NCI-H1092 treated with DMSO at 0.1 percent for 48 hours (cell line): Measurements from ENCODE around the gene TUT1.

Experiments
- DNase-seq: peaks from one replicate; lab custom pipeline; 2025; lab: John Stamatoyannopoulos, UW

Gene TUT1

GRCh38 chr11:62542111-62542745, 49.1 kb downstream of the TUT1 start:
- DNase-seq, result no peak

DNA sequence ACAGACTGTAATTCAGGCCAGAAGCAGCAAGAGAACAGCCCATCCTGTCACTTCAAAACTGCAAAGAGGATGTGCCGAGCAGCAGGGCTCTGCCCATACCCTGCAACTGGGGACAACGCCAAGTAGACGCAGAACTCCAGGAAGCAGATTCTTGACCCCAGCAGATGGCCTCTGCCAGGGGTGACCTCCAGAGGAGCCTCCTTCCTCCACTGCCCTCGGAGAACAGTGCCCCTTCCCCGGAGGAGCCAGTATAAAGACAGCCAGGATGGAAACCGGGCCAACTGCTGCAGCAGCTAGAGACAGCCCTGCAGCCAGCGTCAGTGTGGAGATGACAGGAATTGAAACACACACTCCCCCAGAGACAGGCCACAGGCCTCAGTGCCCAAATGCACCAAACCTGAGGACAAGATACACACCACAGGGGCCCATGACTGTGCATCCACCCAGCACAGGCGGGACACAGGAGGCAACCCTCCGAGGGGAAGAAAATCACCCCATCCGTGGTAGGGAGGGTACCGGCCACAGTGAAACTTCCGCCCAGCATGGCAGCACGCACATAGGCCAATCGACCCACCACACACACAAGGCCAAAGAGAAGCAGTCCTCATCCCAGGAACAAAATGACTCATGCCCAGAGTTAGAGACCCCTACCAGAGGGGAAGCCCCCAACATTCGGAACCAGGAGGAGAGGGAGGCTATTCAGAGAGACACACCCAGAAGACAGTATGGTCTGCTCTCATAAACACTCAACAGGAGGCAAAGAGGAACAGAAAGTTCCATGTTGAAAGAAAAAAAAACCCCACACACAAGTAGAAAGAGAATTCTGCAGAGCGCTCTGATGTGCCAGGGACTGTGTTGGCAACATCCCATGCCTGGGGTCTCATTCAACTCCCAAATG, 50.3 kb downstream of the TUT1 start:
- DNase-seq, result no peak

- no peak for DNase-seq
These were observed 51.9 kb downstream of the TUT1 start for GRCh38 chr11:62539238-62539925.

DNA sequence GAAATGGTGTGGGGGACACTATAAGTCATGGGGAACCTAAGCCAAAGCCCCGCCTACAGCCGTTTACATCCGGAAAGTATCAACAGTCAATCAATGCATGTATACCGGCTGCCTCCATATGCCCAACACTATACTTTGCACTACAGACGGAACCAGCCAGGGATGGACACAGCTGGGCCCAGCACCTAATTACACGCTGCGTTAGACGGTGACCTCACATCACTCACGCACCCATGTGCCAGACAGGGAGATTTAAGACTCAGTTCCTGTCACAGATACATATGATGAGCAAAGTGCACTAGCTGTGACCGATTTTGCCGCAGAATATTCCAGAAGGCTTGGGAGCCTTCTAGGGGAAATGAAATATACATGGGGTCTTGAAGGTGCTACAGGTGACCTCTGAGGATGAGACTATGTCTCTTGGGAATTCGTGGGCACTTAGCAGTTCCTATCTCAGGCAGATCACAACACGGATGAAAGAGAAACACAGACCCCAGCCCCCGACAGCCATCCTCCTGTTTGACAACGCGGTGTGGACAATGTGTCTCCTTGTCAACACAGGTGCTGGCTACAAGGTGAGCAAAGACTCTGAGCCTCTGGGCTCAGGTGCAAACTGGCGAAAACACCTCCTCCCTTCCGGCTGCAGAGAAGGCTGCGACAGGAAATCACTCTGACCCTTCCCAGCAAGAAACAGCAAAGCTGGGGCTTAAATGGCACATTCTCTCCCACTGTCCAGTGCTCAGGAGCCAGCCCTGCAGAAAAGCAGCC, 52.7 kb downstream of the TUT1 start:
- no peak for DNase-seq

DNA sequence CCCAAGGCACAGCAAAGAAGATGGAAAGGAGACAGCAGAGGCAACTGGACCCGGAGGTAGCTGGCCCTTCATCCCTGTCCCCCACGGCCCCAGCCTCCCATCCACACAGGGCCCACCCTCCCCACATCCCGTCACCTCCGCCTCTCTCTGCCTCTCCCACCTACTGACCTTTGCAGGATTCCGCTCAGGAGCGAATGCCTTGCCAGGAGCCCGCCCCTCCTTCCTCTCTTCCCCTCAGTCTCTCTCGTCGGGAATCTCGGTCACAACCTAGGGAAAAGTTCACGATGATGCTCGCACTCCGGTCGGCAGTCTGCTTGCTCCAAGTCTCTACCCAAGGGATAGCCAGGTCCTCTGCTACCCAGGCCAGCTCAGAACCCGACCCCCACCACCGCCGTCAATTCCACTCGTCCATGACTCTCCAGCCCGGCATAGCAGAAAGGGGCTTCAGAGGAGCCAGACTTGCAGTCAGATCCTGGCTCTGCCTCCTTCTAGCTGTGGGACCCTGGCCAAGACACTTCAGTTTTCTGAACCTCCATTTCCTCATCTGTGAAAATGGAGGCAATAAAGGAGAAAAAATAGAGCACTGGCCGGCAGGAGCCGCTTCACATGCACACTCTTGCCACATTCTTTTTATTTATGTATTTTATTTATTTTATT, 54.9 kb downstream of the TUT1 start:
- no peak for DNase-seq

DNA sequence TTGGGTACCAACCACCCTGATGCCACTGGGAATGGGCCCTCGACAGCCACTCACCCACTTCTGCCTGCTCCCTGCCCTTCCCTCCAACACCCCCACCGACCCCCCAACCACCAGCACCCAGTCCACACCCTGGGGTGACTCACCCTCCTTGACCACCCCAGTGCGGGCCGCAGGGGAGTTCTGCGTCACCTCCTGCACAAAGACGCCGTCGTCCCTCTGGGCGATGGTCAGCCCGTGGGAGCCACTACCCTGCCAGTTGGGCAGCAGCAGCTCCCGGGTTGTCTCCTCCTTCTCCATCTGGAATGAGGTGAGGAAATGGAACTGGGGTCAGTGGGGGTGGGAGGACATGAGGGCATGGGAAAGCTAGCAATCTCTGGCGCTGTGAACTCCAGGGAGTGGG, 55.5 kb downstream of the TUT1 start:
- no peak for DNase-seq

- DNase-seq, result no peak
These were observed 56.4 kb downstream of the TUT1 start for GRCh38 chr11:62534779-62535545.

- DNase-seq, result no peak
These were observed 59.2 kb downstream of the TUT1 start for GRCh38 chr11:62532096-62532495.
